IPS DF 6.9 (cell line): Measurements from ENCODE around the gene NXT1.

Source experiments
- DNase-seq: peaks from one replicate; pipeline ENCODE4 v3.0.0-alpha.2; 2013; ENCODE audit warnings: low read depth, low spot score
- H3K27ac ChIP-seq: one replicate; pipeline ENCODE4 v1.5.1; 2013; ENCODE audit warnings: low read length, control low read depth
- H3K27me3 ChIP-seq: 2 replicates; pipeline ENCODE4 v1.6.1; 2013; ENCODE audit warnings: mild to moderate bottlenecking, low read length; ENCODE audit not compliant: control insufficient read depth, insufficient read depth
- H3K36me3 ChIP-seq: 2 replicates; pipeline ENCODE4 v1.6.1; 2013; ENCODE audit warnings: low read length; ENCODE audit not compliant: control insufficient read depth, insufficient read depth
- H3K4me1 ChIP-seq: 2 replicates; pipeline ENCODE4 v1.6.1; 2013; ENCODE audit warnings: low read length; ENCODE audit not compliant: control insufficient read depth, insufficient read depth
- H3K4me3 ChIP-seq: 2 replicates; pipeline ENCODE4 v1.5.1; 2013; ENCODE audit warnings: mild to moderate bottlenecking, low read length
- H3K9me3 ChIP-seq: 2 replicates; pipeline ENCODE4 v1.6.1; 2013; ENCODE audit warnings: low read length, inconsistent platforms; ENCODE audit not compliant: control insufficient read depth, insufficient read depth
- WGBS: extraction: QIAGEN DNeasy Blood & Tissue Kit; methylation state at CpG from one replicate; pipeline ENCODE4 v1.1.7; 2013; ENCODE audit warnings: mixed read lengths, missing lambda C conversion rate; ENCODE audit not compliant: insufficient read length, insufficient coverage; 5-methylcytosine and 5-hydroxymethylcytosine counted together

The NXT1 gene

GRCh38 chr20:23368316-23369071 lies 17.9 kb downstream of the NXT1 start:
- H3K9me3 ChIP-seq, result no peaks in the 10 kb centered on the region; the same call in 1 of the 2 replicates
- no peak overlapping the region for H3K27ac ChIP-seq

DNA sequence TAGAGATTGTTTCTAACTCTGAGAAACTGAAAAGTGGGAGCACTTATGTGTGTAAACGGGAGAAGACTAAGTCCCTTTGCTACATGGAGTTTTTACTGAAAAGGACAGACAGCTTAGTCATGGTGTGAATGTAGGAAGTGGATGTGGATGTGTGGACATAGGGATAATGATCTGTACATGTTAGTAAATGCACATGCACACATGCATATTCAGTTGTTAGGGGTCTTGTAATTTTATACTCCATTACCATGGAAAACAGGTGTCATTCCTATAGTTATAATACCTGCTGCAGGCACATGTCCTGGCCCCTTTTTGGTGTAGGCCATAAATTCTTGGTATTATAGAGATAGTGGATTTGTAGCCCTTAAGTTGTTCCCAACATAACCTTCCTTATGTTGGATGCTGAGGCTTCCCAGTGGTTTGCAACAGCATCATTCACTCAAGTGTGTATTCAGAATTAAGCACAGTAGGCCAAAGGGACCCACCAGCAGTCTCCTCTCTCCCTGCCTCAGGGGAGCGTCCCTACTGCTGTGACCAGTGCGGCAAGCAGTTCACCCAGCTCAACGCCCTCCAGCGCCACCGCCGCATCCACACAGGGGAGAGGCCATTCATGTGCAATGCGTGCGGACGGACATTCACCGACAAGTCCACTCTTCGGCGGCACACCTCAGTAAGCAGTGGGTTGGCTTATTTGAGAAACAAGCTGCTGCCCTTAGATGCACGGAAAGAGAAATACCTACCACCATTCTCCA lies 18.7 kb downstream of the NXT1 start:
- Histone ChIP-seq H3K27me3 (no peaks in the 10 kb centered on the region), H3K4me3 (no peak overlapping the region), H3K27ac (no peak overlapping the region), H3K4me1 (peaks cover 1% of the 10 kb centered on the region; the same call in 1 of the 2 replicates), H3K9me3 (no peaks in the 10 kb centered on the region; the same call in 1 of the 2 replicates), H3K36me3 (peaks cover 25% of the 10 kb centered on the region)
- DNase-seq, result no peak
- WGBS, result no CpG with 5 or more reads among the region's 14 CpGs

More at GRCh38 chr20:23368316-23369071, 17.9 kb downstream of the NXT1 start:
- peaks cover 1% of the 10 kb centered on the region; the same call in 1 of the 2 replicates for H3K4me1 ChIP-seq
- no CpG with 5 or more reads among the region's 2 CpGs for WGBS
- no peak for DNase-seq
- H3K27me3 ChIP-seq, result no peaks in the 10 kb centered on the region
- peaks cover 24% of the 10 kb centered on the region for H3K36me3 ChIP-seq
- H3K4me3 ChIP-seq, result no peak overlapping the region

DNA sequence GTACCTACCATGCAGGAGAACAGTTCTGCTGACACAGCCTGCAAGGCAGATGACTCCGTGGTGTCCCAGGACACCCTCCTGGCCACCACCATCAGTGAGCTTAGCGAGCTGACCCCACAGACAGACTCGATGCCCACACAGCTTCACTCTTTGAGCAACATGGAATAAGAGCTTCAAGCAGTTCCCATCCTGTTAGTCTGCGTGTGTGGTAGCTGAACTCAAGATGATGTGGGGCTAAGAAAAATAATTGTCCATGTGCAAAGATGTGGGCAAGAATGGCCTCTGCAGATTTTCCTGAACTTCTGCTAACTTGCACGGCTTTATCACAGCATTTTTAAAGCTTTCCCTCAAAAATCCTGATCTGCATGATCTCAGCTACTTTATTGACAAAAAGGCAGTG lies 19.7 kb downstream of the NXT1 start:
- no CpG with 5 or more reads among the region's 5 CpGs for WGBS

DNA sequence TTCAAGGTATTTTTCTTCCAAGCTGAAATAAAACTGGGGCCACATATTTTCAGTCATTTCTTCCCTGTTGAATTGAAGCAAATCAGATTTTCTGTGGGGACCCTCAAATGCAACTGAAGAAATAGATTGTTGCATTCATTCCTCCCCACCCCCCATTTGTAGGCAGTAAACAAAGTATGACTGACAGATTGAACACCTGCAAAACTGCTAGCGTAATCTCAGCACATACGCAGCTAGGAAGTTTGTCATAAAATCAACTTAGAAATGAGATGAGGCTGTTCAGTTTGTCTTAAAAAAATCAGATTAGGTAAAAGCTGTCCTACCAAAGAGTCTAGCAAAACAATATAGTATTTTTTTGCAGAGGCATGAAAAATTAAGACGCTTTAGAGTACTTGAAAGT lies 20.3 kb downstream of the NXT1 start:
- no peak overlapping the region for H3K4me3 ChIP-seq
- no peaks in the 10 kb centered on the region for H3K27me3 ChIP-seq
- DNase-seq, result no peak
- H3K9me3 ChIP-seq, result no peaks in the 10 kb centered on the region; the same call in 1 of the 2 replicates
- peaks cover 20% of the 10 kb centered on the region for H3K36me3 ChIP-seq
- H3K4me1 ChIP-seq, result no peaks in the 10 kb centered on the region
- H3K27ac ChIP-seq, result no peak overlapping the region
- no CpG with 5 or more reads among the region's 3 CpGs for WGBS

More for the DNA sequence above, 19.7 kb downstream of the NXT1 start:
- Histone ChIP-seq H3K27ac (no peak overlapping the region), H3K36me3 (peaks cover 24% of the 10 kb centered on the region), H3K4me3 (no peak overlapping the region), H3K27me3 (no peaks in the 10 kb centered on the region), H3K4me1 (peaks cover under 1% of the 10 kb centered on the region; the same call in 1 of the 2 replicates), H3K9me3 (no peaks in the 10 kb centered on the region; the same call in 1 of the 2 replicates)
- no peak for DNase-seq

GRCh38 chr20:23371496-23371895 lies 20.9 kb downstream of the NXT1 start:
- no peak for DNase-seq
- no CpG with 5 or more reads among the region's 4 CpGs for WGBS
- Histone ChIP-seq H3K27me3 (no peaks in the 10 kb centered on the region), H3K4me1 (no peaks in the 10 kb centered on the region), H3K9me3 (no peaks in the 10 kb centered on the region; the same call in 1 of the 2 replicates), H3K27ac (no peak overlapping the region), H3K4me3 (no peak overlapping the region), H3K36me3 (peaks cover 20% of the 10 kb centered on the region)

DNA sequence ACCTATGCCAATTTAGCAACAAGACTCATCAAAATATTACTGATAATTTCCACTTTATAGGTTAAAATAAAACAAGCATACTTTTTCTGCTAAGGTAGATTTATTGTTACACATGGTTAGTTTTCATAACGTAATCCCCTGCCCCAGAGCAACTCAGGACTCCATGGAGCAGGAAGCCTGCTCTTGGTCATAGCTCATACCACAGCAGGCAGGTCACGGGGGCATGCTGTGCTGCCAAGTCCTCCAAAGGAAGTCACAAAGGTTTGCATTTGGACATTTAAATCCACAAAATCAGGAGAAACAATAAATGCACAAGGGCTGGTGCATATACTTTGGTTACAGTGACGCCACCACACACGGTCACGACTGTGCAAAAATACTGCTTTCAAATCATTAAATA lies 23.9 kb downstream of the NXT1 start:
- Histone ChIP-seq H3K4me3 (no peak overlapping the region), H3K9me3 (no peaks in the 10 kb centered on the region; the same call in 1 of the 2 replicates), H3K27ac (no peak overlapping the region), H3K4me1 (no peaks in the 10 kb centered on the region), H3K36me3 (peaks cover 20% of the 10 kb centered on the region), H3K27me3 (no peaks in the 10 kb centered on the region)
- no peak for DNase-seq
- WGBS, result no CpG with 5 or more reads among the region's 5 CpGs

GRCh38 chr20:23375827-23376226 lies 25.2 kb downstream of the NXT1 start:
- H3K36me3 ChIP-seq, result peaks cover 11% of the 10 kb centered on the region; the same call in 1 of the 2 replicates
- H3K27ac ChIP-seq, result no peak overlapping the region
- no peaks in the 10 kb centered on the region for H3K9me3 ChIP-seq
- DNase-seq, result no peak
- no CpG with 5 or more reads among the region's 5 CpGs for WGBS
- no peaks in the 10 kb centered on the region for H3K4me1 ChIP-seq
- no peaks in the 10 kb centered on the region for H3K27me3 ChIP-seq
- H3K4me3 ChIP-seq, result no peak overlapping the region

DNA sequence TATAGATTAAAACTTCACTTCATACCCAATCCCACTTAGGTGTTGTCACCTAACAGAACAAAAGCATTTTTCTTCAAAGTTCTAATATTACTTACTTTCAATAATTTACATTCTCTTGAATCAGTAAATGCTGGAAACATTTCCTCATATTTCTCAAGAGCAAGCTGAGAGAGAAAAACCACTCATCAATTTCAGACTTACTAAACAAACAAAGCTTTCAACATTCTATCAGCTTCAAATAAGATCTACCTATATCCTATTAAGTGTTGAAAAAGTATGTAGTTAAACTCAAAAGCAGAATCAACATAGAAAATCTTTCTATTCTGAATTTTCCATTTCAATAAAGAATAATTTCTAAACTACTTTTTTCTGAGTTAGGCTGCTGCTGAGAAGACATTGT lies 29.2 kb downstream of the NXT1 start:
- no peaks in the 10 kb centered on the region for H3K4me1 ChIP-seq
- H3K27me3 ChIP-seq, result no peaks in the 10 kb centered on the region
- DNase-seq, result no peak
- H3K27ac ChIP-seq, result no peak overlapping the region
- no peak overlapping the region for H3K4me3 ChIP-seq
- H3K36me3 ChIP-seq, result peaks cover 2% of the 10 kb centered on the region; the same call in 1 of the 2 replicates
- no peaks in the 10 kb centered on the region for H3K9me3 ChIP-seq

DNA sequence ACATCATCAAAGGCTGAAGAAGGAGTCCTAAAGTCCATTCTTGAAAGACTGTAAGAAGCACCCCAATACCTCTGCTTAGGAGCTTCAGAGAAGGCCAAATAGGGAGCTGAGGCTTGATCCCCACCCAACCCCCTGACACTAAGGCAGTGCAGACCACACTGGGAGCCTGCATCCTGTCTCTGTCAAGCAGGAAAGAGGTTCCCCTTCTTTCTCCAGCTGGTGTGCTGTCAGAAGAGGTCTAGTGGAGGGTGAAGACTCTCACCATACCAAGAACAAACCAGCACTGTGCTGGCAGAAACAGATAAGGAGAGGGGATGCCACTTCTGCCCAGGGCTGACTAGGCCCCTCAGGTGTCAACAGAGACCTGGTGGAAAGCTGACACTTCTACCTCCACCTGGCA lies 31.3 kb downstream of the NXT1 start:
- H3K36me3 ChIP-seq, result peaks cover 2% of the 10 kb centered on the region; the same call in 1 of the 2 replicates
- DNase-seq, result no peak
- no peaks in the 10 kb centered on the region for H3K9me3 ChIP-seq

GRCh38 chr20:23386304-23387117 lies 35.9 kb downstream of the NXT1 start:
- Histone ChIP-seq H3K9me3 (no peaks in the 10 kb centered on the region), H3K36me3 (no peaks in the 10 kb centered on the region), H3K4me1 (no peaks in the 10 kb centered on the region), H3K27me3 (no peaks in the 10 kb centered on the region), H3K4me3 (no peak overlapping the region), H3K27ac (no peak overlapping the region)
- DNase-seq, result no peak
- no CpG with 5 or more reads among the region's 6 CpGs for WGBS

More for the DNA sequence above, 31.3 kb downstream of the NXT1 start:
- H3K4me1 ChIP-seq, result no peaks in the 10 kb centered on the region
- no peaks in the 10 kb centered on the region for H3K27me3 ChIP-seq
- no peak overlapping the region for H3K27ac ChIP-seq
- H3K4me3 ChIP-seq, result no peak overlapping the region
